Cardiac fibroblast (primary cell): Measurements from ENCODE around the gene MCAM.

Source experiments
- DNase-seq, 2 donors: peaks; one replicate each; pipeline versions ENCODE4 v3.0.0 to v3.0.0-alpha.2; 2010; ENCODE audit warnings: low read depth in 2 of 2
- H3K4me3 ChIP-seq, 2 donors: replicated peaks in 1 of 2; 1 replicate in 1 of 2; 2 replicates in 1 of 2; pipeline ENCODE4 v1.5.1; 2011; ENCODE audit warnings: low read depth in 2 of 2, low read length in 2 of 2, mild to moderate bottlenecking in 2 of 2, moderate library complexity in 1 of 2
- TF ChIP-seq, protein P1 (sequence below): IDR thresholded peaks from one replicate; pipeline ENCODE4 v1.5.1; 2011; ENCODE audit warnings: low read depth, mild to moderate bottlenecking, low read length, inconsistent platforms

The MCAM gene

DNA sequence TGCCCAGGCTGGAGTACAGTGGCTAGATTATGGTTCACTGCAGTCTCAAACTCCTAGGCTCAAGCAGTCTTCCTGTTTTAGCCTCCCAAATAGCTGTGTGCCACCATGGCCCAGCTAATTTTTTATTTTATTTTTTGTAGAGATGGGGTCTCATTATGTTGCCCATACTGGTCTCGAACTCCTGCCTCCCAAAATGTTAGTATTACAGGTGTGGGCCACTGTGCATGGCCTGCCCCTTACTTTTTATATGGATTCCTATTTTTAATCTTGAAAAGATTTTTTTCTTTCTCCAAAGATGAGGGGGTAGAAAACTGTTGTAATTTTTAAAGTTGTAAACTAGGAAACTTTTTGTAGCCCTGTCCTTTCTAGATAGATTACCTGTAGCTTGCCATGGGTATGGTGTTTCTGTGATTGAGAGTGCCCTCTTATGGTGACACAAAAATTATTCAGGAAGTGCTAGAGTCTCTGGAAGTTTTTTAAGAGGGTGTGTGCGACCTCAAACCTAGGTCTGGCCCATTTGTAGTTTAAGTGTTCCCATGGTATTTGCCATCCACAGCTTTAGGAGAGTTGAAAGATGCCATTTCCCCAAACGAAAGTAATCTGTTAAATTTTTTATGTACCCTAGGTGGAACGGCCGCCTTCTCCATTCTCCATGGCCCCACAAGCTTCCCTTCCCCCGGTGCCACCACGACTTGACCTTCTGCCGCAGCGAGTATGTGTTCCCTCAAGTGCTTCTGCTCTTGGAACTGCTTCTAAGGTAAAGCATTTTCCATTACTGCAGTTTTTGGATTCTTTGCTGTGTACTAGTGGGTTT is 32.4 kb downstream of the MCAM start:
- TF ChIP-seq, protein P1, sequence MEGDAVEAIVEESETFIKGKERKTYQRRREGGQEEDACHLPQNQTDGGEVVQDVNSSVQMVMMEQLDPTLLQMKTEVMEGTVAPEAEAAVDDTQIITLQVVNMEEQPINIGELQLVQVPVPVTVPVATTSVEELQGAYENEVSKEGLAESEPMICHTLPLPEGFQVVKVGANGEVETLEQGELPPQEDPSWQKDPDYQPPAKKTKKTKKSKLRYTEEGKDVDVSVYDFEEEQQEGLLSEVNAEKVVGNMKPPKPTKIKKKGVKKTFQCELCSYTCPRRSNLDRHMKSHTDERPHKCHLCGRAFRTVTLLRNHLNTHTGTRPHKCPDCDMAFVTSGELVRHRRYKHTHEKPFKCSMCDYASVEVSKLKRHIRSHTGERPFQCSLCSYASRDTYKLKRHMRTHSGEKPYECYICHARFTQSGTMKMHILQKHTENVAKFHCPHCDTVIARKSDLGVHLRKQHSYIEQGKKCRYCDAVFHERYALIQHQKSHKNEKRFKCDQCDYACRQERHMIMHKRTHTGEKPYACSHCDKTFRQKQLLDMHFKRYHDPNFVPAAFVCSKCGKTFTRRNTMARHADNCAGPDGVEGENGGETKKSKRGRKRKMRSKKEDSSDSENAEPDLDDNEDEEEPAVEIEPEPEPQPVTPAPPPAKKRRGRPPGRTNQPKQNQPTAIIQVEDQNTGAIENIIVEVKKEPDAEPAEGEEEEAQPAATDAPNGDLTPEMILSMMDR = peak; percentile 46
- DNase-seq = peak; percentile 60 to 67
- no peak overlapping the region for H3K4me3 ChIP-seq

DNA sequence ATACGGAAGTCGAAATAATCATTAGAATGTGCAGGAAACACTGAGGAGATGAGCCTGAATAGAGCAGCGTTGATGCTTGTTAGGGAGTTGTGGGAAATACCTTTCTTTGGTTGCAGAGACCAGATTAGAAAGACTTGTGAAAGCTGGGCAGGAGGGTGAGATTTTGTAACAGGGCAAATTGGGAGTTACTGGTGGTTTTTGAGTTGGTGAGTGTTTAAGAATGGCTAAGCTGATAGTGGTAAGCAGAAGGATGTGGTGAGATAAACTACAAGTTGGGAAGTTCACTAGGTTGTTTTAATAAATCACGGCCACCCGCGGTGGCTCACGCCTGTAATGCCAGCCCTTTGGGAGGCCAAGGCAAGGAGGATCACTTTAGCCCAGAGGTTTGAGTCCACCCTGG is 34.4 kb downstream of the MCAM start:
- peak in 1 of 2 donors; percentile 40 for DNase-seq
- TF ChIP-seq, protein P1 = no peak

DNA sequence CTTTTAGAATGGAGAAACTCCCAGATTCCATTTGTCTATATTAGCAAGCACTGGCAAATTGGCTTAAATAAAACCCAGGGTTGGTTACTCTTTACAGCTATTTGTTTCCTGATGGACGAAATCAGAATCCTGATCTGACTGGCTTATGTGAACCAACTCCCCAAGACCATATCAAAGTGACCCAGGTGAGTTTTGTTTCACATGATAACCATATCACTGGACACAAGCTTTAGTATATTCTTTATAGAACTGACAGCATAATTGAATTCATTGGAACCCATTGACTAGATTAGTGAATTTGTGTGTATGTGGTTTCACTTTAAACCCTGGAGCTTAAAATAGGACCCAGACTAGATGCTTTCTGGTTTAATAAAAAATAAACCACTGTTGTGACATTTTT is 39.3 kb downstream of the MCAM start:
- TF ChIP-seq, protein P1 = no peak
- DNase-seq = no peak
- no peak overlapping the region for H3K4me3 ChIP-seq

More for the DNA sequence above, 34.4 kb downstream of the MCAM start:
- no peak overlapping the region for H3K4me3 ChIP-seq

DNA sequence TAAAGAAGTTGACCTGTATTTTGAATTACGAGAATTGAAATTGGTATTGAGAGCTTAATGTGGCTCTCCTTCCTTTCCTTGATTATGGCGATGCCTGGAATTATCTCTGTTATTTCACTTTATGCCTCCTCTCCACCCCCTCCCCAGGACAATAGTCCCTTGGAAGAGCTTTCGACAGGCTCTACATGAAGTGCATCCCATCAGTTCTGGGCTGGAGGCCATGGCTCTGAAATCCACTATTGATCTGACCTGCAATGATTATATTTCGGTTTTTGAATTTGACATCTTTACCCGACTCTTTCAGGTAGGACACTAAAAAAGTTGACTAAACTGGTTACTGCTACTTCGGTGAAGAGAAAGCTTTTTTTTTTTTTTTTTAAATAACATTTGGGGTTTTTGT is 43.2 kb downstream of the MCAM start:
- TF ChIP-seq, protein P1 = no peak
- DNase-seq = no peak
- H3K4me3 ChIP-seq = no peak overlapping the region

DNA sequence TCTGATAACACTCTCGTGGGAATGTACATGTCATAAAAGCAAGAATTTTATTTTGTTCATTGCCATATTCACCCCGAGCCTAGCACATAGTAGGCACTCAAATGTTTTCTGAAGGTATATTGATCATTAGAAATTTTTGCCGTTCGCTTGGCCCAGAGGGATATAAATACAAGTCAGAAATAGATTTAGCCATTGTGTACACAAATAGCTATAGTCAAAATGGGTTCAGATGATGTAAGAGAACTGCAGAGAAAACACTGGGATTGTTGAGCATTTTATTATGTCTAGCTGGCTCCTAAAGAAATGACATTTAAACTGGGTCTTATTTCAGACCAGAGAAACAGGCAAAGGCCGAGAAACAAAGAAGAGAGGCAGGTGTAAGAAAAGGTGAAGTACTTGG is 49.3 kb downstream of the MCAM start:
- no peak overlapping the region for H3K4me3 ChIP-seq
- TF ChIP-seq, protein P1 = no peak
- no peak for DNase-seq

DNA sequence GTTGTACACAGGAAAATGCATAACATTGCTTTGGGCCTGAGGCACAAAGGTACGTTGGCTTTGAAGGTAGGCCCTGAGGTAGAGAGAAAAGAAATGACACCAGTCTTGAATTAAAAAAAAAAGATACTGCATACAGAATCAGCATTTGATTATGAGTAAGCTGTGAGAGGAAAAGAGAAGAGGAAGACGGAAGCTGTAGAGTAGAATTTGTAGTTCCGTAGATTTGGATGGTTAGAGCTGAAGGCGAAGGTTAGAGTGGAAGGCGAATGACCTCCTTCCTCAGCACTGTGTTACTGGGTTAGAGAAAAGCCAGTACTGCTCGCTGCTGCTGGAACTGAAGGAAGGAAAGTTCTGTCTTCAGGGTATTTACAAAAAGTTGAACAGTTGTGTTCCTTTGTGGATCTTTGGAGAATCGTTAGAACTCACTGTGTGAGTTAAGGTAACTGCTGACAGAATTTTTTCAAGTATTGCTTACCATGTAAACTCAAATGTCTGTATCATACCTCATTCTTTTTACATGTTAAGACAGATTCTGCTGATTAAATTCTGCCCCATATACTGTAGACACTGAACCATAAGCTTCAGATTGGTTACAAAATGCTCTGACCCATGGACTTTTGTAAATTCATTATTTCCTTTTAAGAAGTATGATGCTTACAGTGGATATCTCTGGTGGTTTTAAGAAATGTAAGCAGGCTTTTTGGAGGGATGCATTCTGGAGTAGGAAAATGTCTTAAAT is 50.2 kb downstream of the MCAM start:
- no peak for DNase-seq
- no peak overlapping the region for H3K4me3 ChIP-seq
- TF ChIP-seq, protein P1 = no peak
